Hepatocyte (in vitro differentiated cells): ENCODE data around the gene LAMC2.

Source experiments
- EZH2 ChIP-seq: fragments of 200-600 bp; sonication (generic); IDR thresholded peaks from 2 replicates; pipeline ENCODE4 v1.6.1; 2016; ENCODE audit warnings: antibody characterized with exemption, mild to moderate bottlenecking, borderline replicate concordance
- TF ChIP-seq, protein P1 (sequence below): fragments of 200-600 bp; sonication (generic); IDR thresholded peaks from 2 replicates; pipeline ENCODE4 v1.5.1; 2016; ENCODE audit warnings: antibody characterized with exemption, mild to moderate bottlenecking; ENCODE audit not compliant: poor library complexity

DNA sequence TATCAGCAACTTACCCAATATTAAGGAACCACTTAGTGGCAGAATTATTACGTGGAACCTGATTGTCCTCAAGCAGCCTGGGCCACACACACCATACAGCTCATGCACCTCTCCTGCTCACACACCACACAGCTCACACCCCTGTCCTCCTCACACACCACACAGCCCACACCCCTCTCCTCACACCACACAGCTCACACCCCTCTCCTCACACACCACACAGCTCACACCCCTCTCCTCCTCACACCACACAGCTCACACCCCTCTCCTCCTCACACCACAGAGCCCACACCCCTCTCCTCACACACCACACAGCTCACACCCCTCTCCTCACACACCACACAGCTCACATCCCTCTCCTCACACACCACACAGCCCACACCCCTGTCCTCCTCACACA, 36.8 kb upstream of the LAMC2 start:
- TF ChIP-seq, protein P1, sequence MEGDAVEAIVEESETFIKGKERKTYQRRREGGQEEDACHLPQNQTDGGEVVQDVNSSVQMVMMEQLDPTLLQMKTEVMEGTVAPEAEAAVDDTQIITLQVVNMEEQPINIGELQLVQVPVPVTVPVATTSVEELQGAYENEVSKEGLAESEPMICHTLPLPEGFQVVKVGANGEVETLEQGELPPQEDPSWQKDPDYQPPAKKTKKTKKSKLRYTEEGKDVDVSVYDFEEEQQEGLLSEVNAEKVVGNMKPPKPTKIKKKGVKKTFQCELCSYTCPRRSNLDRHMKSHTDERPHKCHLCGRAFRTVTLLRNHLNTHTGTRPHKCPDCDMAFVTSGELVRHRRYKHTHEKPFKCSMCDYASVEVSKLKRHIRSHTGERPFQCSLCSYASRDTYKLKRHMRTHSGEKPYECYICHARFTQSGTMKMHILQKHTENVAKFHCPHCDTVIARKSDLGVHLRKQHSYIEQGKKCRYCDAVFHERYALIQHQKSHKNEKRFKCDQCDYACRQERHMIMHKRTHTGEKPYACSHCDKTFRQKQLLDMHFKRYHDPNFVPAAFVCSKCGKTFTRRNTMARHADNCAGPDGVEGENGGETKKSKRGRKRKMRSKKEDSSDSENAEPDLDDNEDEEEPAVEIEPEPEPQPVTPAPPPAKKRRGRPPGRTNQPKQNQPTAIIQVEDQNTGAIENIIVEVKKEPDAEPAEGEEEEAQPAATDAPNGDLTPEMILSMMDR, result no peak
- no peak for TF ChIP-seq EZH2
